ENCODE measurements around the gene RNU1-2. TPM values are rescaled to one million over a fixed set of nuclear protein-coding genes. Genes with fewer than 3 reads are reported as not detected.
"Not testable (repeated sequence)": the region's sequence is repeated elsewhere in the genome, so short reads cannot be mapped to it uniquely, and the experiment has no call there.

The RNU1-2 gene
- total RNA-seq, 1 donor from 2014 or later, result 1,356 TPM

- H4K20me1 ChIP-seq (ENCODE audit: insufficient read depth, low read length); H3K27ac ChIP-seq (ENCODE audit: low read depth, low read length); H3K79me2 ChIP-seq (ENCODE audit: insufficient read depth, low read length); H3K27ac Mint-ChIP-seq (ENCODE audit: unreplicated experiment); H3K9me3 ChIP-seq (ENCODE audit: insufficient read depth, low read depth, low read length); H3K4me3 ChIP-seq (ENCODE audit: insufficient read depth, low read depth, low read length); H3K4me1 Mint-ChIP-seq (ENCODE audit: low read depth, unreplicated experiment); FAIRE-seq; H3K36me3 ChIP-seq (ENCODE audit: insufficient read depth, low read length); H3K9me3 Mint-ChIP-seq (ENCODE audit: unreplicated experiment); H3K4me1 ChIP-seq (ENCODE audit: insufficient read depth, low read length); H3K9ac ChIP-seq (ENCODE audit: low read length); H3K36me3 Mint-ChIP-seq (ENCODE audit: low read depth, unreplicated experiment): not testable (repeated sequence)
- Mint-ChIP-seq H3K4me3 (ENCODE audit: unreplicated experiment) (peak overlapping the region; percentile 75), H3K27me3 (ENCODE audit: low read depth, unreplicated experiment) (peaks cover 42% of the 10 kb centered on the region)
- peak; percentile 72 for TF ChIP-seq EZH2 (IDR thresholded peaks at IDR 0.05; ENCODE audit: insufficient read depth, low read length)
- Histone ChIP-seq H3K27me3 (ENCODE audit: insufficient read depth, low read length) (peaks cover 17% of the 10 kb centered on the region), H3K4me2 (ENCODE audit: low read length) (peak overlapping the region; percentile 75), H2AFZ (ENCODE audit: low read depth, low read length) (peak overlapping the region; percentile 75)
- peak; percentile 80 for DNase-seq (ENCODE audit: low read depth)
Measured at GRCh38 chr1:16872152-16873075, 23.4 kb upstream of the RNU1-2 start.

DNA sequence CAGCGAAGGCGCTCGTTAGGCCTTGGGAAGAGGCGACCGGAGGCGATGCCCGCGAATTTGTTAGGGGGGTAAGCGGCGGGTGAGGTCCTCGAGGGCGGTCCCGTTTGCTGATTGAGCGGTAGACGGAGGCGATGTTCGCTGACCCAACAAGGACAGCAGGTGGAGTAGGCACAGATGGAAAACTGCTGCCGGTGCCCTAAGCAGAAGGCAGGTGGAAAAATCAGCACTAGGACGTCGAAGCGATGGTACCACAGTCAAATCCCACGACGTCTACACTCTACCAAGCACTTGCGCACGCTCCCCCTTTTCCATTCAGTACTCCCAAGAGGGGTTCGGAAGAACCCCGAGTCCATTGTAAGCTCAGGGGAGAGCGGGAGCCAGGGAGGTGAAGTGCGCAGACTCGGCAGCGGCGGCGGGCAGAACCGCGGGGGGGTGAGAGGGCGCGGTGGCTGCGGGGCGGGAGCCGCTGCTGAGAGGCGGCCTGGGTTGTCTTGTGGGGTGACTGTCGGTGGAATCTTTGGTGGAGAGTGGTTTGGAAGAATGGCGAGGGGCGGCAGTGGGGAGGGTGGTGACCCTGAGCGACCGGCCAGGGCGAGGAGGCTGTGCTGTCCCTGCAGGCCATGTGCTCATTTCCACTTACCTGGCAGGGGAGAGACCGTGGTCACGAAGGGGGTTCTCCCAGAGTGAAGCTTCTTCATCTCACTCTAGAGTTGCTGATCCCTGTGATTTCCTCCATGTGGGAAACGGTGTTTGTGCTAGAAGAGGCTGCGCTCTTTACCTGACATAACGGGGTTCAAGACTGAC is 22.5 kb upstream of the RNU1-2 start:
- Mint-ChIP-seq H3K27me3 (ENCODE audit: low read depth, unreplicated experiment) (peaks cover 42% of the 10 kb centered on the region), H3K4me3 (ENCODE audit: unreplicated experiment) (peak overlapping the region; percentile 71)
- not testable (repeated sequence) for H3K27ac Mint-ChIP-seq (ENCODE audit: unreplicated experiment); H2AFZ ChIP-seq (ENCODE audit: low read depth, low read length); H3K36me3 ChIP-seq (ENCODE audit: insufficient read depth, low read length); H3K4me1 Mint-ChIP-seq (ENCODE audit: low read depth, unreplicated experiment); FAIRE-seq; H3K9me3 Mint-ChIP-seq (ENCODE audit: unreplicated experiment); H3K4me1 ChIP-seq (ENCODE audit: insufficient read depth, low read length); DNase-seq (ENCODE audit: low read depth); H3K9me3 ChIP-seq (ENCODE audit: insufficient read depth, low read depth, low read length); H3K27ac ChIP-seq (ENCODE audit: low read depth, low read length); H3K9ac ChIP-seq (ENCODE audit: low read length); H3K4me3 ChIP-seq (ENCODE audit: insufficient read depth, low read depth, low read length); H3K36me3 Mint-ChIP-seq (ENCODE audit: low read depth, unreplicated experiment); H4K20me1 ChIP-seq (ENCODE audit: insufficient read depth, low read length); H3K79me2 ChIP-seq (ENCODE audit: insufficient read depth, low read length)
- H3K4me2 ChIP-seq (ENCODE audit: low read length), result peak overlapping the region; percentile 75
- peaks cover 17% of the 10 kb centered on the region for H3K27me3 ChIP-seq (ENCODE audit: insufficient read depth, low read length)

- H3K9me3 Mint-ChIP-seq (ENCODE audit: unreplicated experiment); H3K4me3 Mint-ChIP-seq (ENCODE audit: unreplicated experiment); H3K4me3 ChIP-seq (ENCODE audit: insufficient read depth, low read depth, low read length); H3K36me3 Mint-ChIP-seq (ENCODE audit: low read depth, unreplicated experiment); H2AFZ ChIP-seq (ENCODE audit: low read depth, low read length); H3K79me2 ChIP-seq (ENCODE audit: insufficient read depth, low read length); H3K4me1 ChIP-seq (ENCODE audit: insufficient read depth, low read length); DNase-seq (ENCODE audit: low read depth); H3K36me3 ChIP-seq (ENCODE audit: insufficient read depth, low read length); H3K27ac Mint-ChIP-seq (ENCODE audit: unreplicated experiment); H3K27ac ChIP-seq (ENCODE audit: low read depth, low read length); FAIRE-seq; H3K4me1 Mint-ChIP-seq (ENCODE audit: low read depth, unreplicated experiment); H3K9ac ChIP-seq (ENCODE audit: low read length); H4K20me1 ChIP-seq (ENCODE audit: insufficient read depth, low read length); H3K4me2 ChIP-seq (ENCODE audit: low read length); H3K9me3 ChIP-seq (ENCODE audit: insufficient read depth, low read depth, low read length): not testable (repeated sequence)
- peaks cover 30% of the 10 kb centered on the region for H3K27me3 ChIP-seq (ENCODE audit: insufficient read depth, low read length)
- peaks cover 44% of the 10 kb centered on the region for H3K27me3 Mint-ChIP-seq (ENCODE audit: low read depth, unreplicated experiment)
Measured at GRCh38 chr1:16874968-16875765, 20.6 kb upstream of the RNU1-2 start.

DNA sequence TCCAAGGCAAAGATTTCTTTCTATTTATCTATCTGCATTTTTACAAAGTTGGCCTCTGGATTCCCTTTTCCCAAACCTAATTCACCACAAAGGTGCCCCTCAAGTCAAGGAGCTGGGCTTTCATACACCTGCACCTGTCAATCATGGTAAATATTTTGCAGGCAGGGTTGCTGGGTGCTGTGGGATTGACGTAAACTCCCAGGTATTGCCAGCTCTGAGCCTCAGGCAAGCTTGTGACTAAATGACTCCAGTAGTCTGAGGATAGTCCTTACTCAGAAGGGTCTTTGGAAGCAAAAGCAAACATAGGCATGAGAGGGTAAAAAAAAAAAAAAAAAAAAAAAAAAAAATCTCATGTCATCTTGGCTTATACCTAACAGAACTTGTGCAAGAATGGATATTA is 14.0 kb upstream of the RNU1-2 start:
- peaks cover 32% of the 10 kb centered on the region for H3K27me3 ChIP-seq (ENCODE audit: insufficient read depth, low read length)
- not testable (repeated sequence) for H3K36me3 ChIP-seq (ENCODE audit: insufficient read depth, low read length); FAIRE-seq; H3K4me1 ChIP-seq (ENCODE audit: insufficient read depth, low read length); H2AFZ ChIP-seq (ENCODE audit: low read depth, low read length); H3K4me3 ChIP-seq (ENCODE audit: insufficient read depth, low read depth, low read length); H3K4me3 Mint-ChIP-seq (ENCODE audit: unreplicated experiment); H3K9me3 Mint-ChIP-seq (ENCODE audit: unreplicated experiment); H3K27ac ChIP-seq (ENCODE audit: low read depth, low read length); H3K4me2 ChIP-seq (ENCODE audit: low read length); H3K79me2 ChIP-seq (ENCODE audit: insufficient read depth, low read length); H3K4me1 Mint-ChIP-seq (ENCODE audit: low read depth, unreplicated experiment); H4K20me1 ChIP-seq (ENCODE audit: insufficient read depth, low read length); DNase-seq (ENCODE audit: low read depth); H3K27ac Mint-ChIP-seq (ENCODE audit: unreplicated experiment); H3K9ac ChIP-seq (ENCODE audit: low read length); H3K9me3 ChIP-seq (ENCODE audit: insufficient read depth, low read depth, low read length); H3K36me3 Mint-ChIP-seq (ENCODE audit: low read depth, unreplicated experiment)
- H3K27me3 Mint-ChIP-seq (ENCODE audit: low read depth, unreplicated experiment), result peaks cover 60% of the 10 kb centered on the region

Data from astrocyte (in vitro differentiated cells and primary cell).